Peyer's patch (tissue), 4 donors: ENCODE results near the gene ACADVL. TPM values are rescaled to one million over a fixed set of nuclear protein-coding genes. Genes with fewer than 3 reads are reported as not detected.

ENCODE experiments used
- DNase-seq, 3 donors: peaks; one replicate each; pipeline ENCODE4 v3.0.0-alpha.2; 2017 to 2019
- H3K27ac ChIP-seq, 4 donors: fragments of 200-600 bp; sonication (generic); one replicate each; pipeline ENCODE4 v1.5.1; 2016 to 2019
- H3K27me3 ChIP-seq, 2 donors: fragments of 200-600 bp; sonication (generic); one replicate each; pipeline ENCODE4 v1.5.1; 2019
- H3K36me3 ChIP-seq, 3 donors: fragments of 200-600 bp; sonication (generic); one replicate each; pipeline ENCODE4 v1.5.1; 2016 to 2019
- H3K4me1 ChIP-seq, 4 donors: fragments of 200-600 bp; sonication (generic); one replicate each; pipeline ENCODE4 v1.5.1; 2016 to 2019
- H3K4me3 ChIP-seq, 4 donors: fragments of 200-600 bp; sonication (generic); 1 replicate in 3 of 4; 2 replicates in 1 of 4; pipeline ENCODE4 v1.5.1; 2016 to 2019; ENCODE audit warnings: mild to moderate bottlenecking in 1 of 4
- H3K9me3 ChIP-seq, 4 donors: fragments of 200-600 bp; sonication (generic); one replicate each; pipeline ENCODE4 v1.5.1; 2016 to 2019; ENCODE audit warnings: mild to moderate bottlenecking in 1 of 4
- CTCF ChIP-seq, 6 experiments: fragments of 450-650 bp in 4 of 6; fragments of 200-600 bp in 2 of 6; sonication (generic) in 1 of 6; IDR thresholded peaks; one replicate each; pipeline ENCODE4 v1.5.1; 2017 to 2019; ENCODE audit warnings: antibody characterized with exemption in 6 of 6, mild to moderate bottlenecking in 3 of 6, moderate library complexity in 1 of 6
- POLR2A ChIP-seq, 2 donors: fragments of 450-650 bp; IDR thresholded peaks; one replicate each; pipeline ENCODE4 v1.5.1; 2017; ENCODE audit warnings: antibody characterized with exemption in 2 of 2, mild to moderate bottlenecking in 2 of 2, moderate library complexity in 2 of 2
- total RNA-seq, 4 donors: library from RNA; depleted of rRNA; stranded (reverse); fragments of >200 nt; gene quantifications; one replicate each; pipeline ENCODE4 v1.1.0, GENCODE V29; 2016

ACADVL gene
- total RNA-seq, 4 donors from 2014 or later: 1,292 to 4,167 (median 1,553) TPM

DNA sequence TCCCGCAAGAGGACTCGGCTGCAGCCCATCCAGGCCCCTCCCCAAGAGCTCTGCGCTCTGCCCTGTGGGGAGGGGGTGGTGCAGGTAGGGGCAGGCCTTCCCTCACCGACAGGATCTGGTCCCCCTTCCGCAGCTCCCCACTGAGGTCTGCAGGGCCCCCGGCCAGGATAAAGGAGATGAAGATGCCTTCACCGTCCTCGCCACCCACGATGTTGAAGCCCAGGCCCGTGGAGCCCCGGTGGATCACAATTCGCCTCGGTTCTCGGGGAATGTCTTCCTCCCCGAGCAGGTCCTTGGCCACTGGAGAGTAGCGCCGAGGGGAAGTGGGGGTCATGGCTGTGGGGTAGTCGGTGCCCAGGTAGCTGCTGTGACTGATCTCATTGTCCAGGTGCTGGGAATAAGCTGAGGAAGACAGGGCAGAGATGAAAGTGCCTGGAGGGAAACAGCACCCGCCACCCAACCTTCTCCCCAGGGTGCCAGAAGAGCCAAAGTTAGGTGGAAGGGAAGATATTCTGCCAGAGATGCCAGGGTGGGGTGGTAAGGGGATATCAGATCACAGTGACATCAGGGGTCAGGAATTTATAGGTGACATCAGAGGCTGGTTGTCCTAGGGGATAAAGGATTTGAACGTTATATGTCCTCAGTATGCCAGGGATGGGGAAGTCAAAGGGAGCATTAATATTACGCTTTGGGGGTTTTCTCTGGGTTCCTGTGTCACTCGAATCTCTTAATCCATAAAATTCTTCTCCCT lies 22.9 kb upstream of the ACADVL start:
- no peaks in the 10 kb centered on the region for H3K4me1 ChIP-seq
- TF ChIP-seq POLR2A (IDR thresholded peaks at IDR 0.05): no peak
- no peak for TF ChIP-seq CTCF (IDR thresholded peaks at IDR 0.05)
- H3K27me3 ChIP-seq: no peaks in the 10 kb centered on the region
- H3K36me3 ChIP-seq: peaks cover 0 to 21% (median 0%) of the 10 kb centered on the region in 3 donors
- no peak overlapping the region for H3K27ac ChIP-seq
- no peaks in the 10 kb centered on the region for H3K9me3 ChIP-seq
- no peak overlapping the region for H3K4me3 ChIP-seq
- peak in 1 of 3 donors; percentile 37 for DNase-seq

DNA sequence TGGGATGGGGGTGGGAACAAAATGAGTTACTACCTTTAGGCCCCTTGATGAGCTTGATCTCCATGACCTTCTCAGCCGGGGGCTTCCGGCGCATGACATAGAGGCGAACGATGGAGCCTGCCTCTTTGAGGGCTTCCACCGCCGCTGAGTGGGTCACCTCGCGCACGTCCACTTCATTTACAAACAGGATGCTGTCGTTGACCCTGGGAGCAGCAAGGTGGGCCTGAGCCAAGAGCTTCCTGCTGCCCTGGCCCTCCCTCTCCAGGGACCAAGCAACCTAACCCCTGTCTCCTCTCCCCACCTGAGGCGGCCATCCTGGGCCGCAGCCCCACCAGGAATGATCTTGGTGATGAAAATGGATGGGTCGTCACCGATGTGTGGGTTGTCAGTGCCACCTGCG lies 16.3 kb upstream of the ACADVL start:
- no peak for TF ChIP-seq POLR2A (IDR thresholded peaks at IDR 0.05)
- TF ChIP-seq CTCF (IDR thresholded peaks at IDR 0.05): no peak
- H3K4me3 ChIP-seq: no peak overlapping the region
- DNase-seq: no peak
- no peaks in the 10 kb centered on the region for H3K9me3 ChIP-seq
- peaks cover 0 to 10% (median 0%) of the 10 kb centered on the region in 3 donors for H3K36me3 ChIP-seq
- no peak overlapping the region for H3K27ac ChIP-seq
- H3K4me1 ChIP-seq: peaks cover 0 to 6% (median 1%) of the 10 kb centered on the region in 4 donors
- no peaks in the 10 kb centered on the region for H3K27me3 ChIP-seq

DNA sequence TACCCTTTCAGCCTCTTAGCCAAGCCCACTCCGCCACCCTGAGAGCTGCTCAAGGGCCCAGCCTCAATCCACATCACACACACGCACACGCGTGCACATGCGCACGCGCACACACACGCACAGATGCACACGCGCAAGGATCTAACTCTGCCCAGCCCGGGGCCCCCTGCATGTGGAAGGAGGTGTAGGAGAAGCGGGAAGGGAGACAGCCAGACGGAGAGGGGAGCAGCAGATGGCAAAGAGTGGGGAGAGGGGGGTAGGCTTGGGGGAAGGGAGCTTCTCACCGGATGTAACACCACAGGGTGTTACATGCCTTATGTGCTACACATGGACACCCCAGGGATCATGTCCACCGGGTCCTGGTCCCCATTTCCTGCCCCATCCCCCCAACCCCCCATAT lies 15.4 kb upstream of the ACADVL start:
- no peak for DNase-seq
- H3K27ac ChIP-seq: peak overlapping the region; percentile 15 to 72 (median 58)
- H3K36me3 ChIP-seq: peaks cover 0 to 10% (median 0%) of the 10 kb centered on the region in 3 donors
- peaks cover 0 to 6% (median 1%) of the 10 kb centered on the region in 4 donors for H3K4me1 ChIP-seq
- no peaks in the 10 kb centered on the region for H3K9me3 ChIP-seq
- H3K4me3 ChIP-seq: peak overlapping the region; percentile 32 to 52 (median 50)
- TF ChIP-seq CTCF (IDR thresholded peaks at IDR 0.05): no peak
- TF ChIP-seq POLR2A (IDR thresholded peaks at IDR 0.05): no peak
- H3K27me3 ChIP-seq: no peaks in the 10 kb centered on the region

GRCh38 chr17:7204828-7205461 lies 14.8 kb upstream of the ACADVL start:
- Histone ChIP-seq H3K4me1 (peaks cover 0 to 6% (median 1%) of the 10 kb centered on the region in 4 donors), H3K27ac (peak overlapping the region; percentile 15 to 72 (median 58)), H3K27me3 (no peaks in the 10 kb centered on the region), H3K9me3 (no peaks in the 10 kb centered on the region), H3K36me3 (peaks cover 0 to 10% (median 0%) of the 10 kb centered on the region in 3 donors), H3K4me3 (peak overlapping the region; percentile 32 to 52 (median 50))
- TF ChIP-seq POLR2A (IDR thresholded peaks at IDR 0.05) (no peak), CTCF (IDR thresholded peaks at IDR 0.05) (no peak)
- DNase-seq: peak; percentile 80 to 96 (median 90)

DNA sequence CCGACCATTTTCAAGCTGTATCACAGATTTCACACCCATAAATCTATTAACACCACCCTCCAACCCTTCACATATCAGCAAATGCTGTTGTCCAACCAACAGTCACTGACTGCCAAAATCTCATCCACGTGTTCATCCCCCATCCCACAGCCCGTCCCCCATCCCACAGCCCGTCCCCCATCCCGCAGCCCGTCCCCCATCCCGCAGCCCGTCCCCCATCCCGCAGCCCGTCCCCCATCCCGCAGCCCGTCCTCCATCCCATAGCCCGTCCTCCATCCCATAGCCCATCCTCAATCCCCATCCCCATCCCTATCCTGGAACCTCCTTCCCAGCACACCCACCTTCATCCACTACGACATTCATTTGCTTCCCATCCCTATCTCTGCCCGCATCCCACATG lies 14.2 kb upstream of the ACADVL start:
- Histone ChIP-seq H3K4me1 (peaks cover 0 to 6% (median 1%) of the 10 kb centered on the region in 4 donors), H3K4me3 (peak overlapping the region; percentile 32 to 52 (median 50)), H3K9me3 (no peaks in the 10 kb centered on the region), H3K27ac (peak overlapping the region; percentile 15 to 72 (median 58)), H3K27me3 (no peaks in the 10 kb centered on the region), H3K36me3 (peaks cover 0 to 10% (median 0%) of the 10 kb centered on the region in 3 donors)
- TF ChIP-seq POLR2A (IDR thresholded peaks at IDR 0.05) (no peak), CTCF (IDR thresholded peaks at IDR 0.05) (no peak)
- DNase-seq: no peak
